Keratinocyte (primary cell): ENCODE data around the gene NEBL.

Experiments
- CTCF ChIP-seq, 3 experiments: IDR thresholded peaks in 1 of 3; conservative IDR thresholded peaks in 1 of 3; optimal IDR thresholded peaks in 1 of 3; 2 replicates in 2 of 3; 3 replicates in 1 of 3; pipeline versions ENCODE3 to v1.5.1; 2011; ENCODE audit warnings: low read length in 3 of 3, mild to moderate bottlenecking in 3 of 3, moderate library complexity in 2 of 3, control low read depth in 1 of 3, inconsistent platforms in 1 of 3; ENCODE audit not compliant: insufficient read depth in 2 of 3; ENCODE audit errors: extremely low read depth in 1 of 3
- EZH2 ChIP-seq: IDR thresholded peaks from one replicate; pipeline ENCODE4 v1.6.1; 2012; ENCODE audit warnings: inconsistent platforms, mild to moderate bottlenecking, low read length, moderate library complexity

- TF ChIP-seq CTCF (optimal IDR thresholded peaks at IDR 0.05 in 1 of 3, IDR thresholded peaks at IDR 0.05 in 1 of 3, conservative IDR thresholded peaks at IDR 0.05 in 1 of 3; ENCODE audit: extremely low read depth in 1 of 3, insufficient read depth in 2 of 3, low read length in 3 of 3) (no peak), EZH2 (no peak)
Observed at GRCh38 chr10:20847512-20847911, 49.6 kb downstream of the NEBL start.
